Measurements from ENCODE around the gene SOX6. TPM values are rescaled to one million over a fixed set of nuclear protein-coding genes. Genes with fewer than 3 reads are reported as not detected.

Gene SOX6
- total RNA-seq, 4 donors from 2014 or later = 25.3 to 42.3 (median 37.4) TPM

DNA sequence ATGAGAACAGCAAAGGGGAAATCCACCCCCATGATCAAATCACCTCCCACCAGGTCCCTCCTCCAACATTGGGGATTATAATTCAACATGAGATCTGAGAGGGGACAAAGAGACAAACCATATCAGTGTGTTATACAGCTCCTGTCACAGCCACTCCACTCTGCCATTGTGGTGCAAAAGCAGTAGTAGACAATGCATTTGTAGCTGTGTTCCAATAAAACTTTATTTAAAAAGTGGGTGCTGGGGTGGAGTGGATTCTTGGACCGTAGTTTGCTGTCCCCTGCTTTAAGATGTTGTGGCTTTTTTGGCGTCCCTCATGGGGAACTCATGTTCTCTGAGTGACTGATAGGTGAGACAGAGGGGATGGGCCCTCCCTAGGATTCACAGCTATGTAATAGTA, 399.1 kb downstream of the SOX6 start:
- Histone ChIP-seq H3K36me3 (no peaks in the 10 kb centered on the region), H3K4me3 (no peak overlapping the region), H3K4me1 (no peaks in the 10 kb centered on the region), H3K9me3 (no peaks in the 10 kb centered on the region), H3K27me3 (no peaks in the 10 kb centered on the region), H3K27ac (no peak overlapping the region)
- ATAC-seq (no peak), DNase-seq (no peak)
- in situ Hi-C loops (cut with MboI; ENCODE audit: low sequenced_read_pairs in 4 of 4) (loop anchor here in 1 of 4 donors (25.0 kb wide), 1 partner anchor 655 kb away; no protein-coding TSS in a partner anchor), intact Hi-C loops (cut with DNase I; ENCODE audit: low total_unique reads) (no loop called here)
- TF ChIP-seq POLR2A (IDR thresholded peaks at IDR 0.05) = no peak
- TF ChIP-seq, protein P1, sequence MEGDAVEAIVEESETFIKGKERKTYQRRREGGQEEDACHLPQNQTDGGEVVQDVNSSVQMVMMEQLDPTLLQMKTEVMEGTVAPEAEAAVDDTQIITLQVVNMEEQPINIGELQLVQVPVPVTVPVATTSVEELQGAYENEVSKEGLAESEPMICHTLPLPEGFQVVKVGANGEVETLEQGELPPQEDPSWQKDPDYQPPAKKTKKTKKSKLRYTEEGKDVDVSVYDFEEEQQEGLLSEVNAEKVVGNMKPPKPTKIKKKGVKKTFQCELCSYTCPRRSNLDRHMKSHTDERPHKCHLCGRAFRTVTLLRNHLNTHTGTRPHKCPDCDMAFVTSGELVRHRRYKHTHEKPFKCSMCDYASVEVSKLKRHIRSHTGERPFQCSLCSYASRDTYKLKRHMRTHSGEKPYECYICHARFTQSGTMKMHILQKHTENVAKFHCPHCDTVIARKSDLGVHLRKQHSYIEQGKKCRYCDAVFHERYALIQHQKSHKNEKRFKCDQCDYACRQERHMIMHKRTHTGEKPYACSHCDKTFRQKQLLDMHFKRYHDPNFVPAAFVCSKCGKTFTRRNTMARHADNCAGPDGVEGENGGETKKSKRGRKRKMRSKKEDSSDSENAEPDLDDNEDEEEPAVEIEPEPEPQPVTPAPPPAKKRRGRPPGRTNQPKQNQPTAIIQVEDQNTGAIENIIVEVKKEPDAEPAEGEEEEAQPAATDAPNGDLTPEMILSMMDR (IDR thresholded peaks at IDR 0.05 in 4 of 5, conservative IDR thresholded peaks at IDR 0.05 in 1 of 5) = no peak

DNA sequence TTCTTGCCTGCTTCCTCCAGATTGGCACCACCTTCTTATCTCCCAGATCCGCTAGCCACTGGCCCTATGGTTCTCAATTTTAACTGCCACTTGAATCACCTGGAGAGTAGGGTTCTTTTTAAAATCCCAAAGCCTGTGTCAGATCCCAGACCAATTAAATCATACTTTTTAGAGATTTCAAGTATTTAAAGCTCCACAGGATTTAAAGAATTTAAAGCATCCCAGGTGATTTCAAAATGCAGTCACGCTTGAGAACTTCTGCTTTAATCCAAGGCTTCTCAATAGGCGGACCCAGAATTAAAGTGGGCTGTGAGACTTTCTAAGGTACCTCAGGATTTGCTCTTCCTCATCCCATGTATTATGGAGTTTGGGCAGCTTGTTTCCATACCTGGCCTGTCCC, 400.0 kb downstream of the SOX6 start:
- no peak overlapping the region for H3K4me3 ChIP-seq
- no peak for DNase-seq
- intact Hi-C loops (cut with DNase I; ENCODE audit: low total_unique reads) (no loop called here), in situ Hi-C loops (cut with MboI; ENCODE audit: low sequenced_read_pairs in 4 of 4) (loop anchor here in 1 of 4 donors (25.0 kb wide), 1 partner anchor 656 kb away; no protein-coding TSS in a partner anchor)
- no peaks in the 10 kb centered on the region for H3K27me3 ChIP-seq
- H3K27ac ChIP-seq = no peak overlapping the region
- no peaks in the 10 kb centered on the region for H3K4me1 ChIP-seq
- TF ChIP-seq, protein P1 (IDR thresholded peaks at IDR 0.05 in 4 of 5, conservative IDR thresholded peaks at IDR 0.05 in 1 of 5) = no peak
- TF ChIP-seq POLR2A (IDR thresholded peaks at IDR 0.05) = no peak
- H3K9me3 ChIP-seq = no peaks in the 10 kb centered on the region
- no peak for ATAC-seq
- H3K36me3 ChIP-seq = no peaks in the 10 kb centered on the region

DNA sequence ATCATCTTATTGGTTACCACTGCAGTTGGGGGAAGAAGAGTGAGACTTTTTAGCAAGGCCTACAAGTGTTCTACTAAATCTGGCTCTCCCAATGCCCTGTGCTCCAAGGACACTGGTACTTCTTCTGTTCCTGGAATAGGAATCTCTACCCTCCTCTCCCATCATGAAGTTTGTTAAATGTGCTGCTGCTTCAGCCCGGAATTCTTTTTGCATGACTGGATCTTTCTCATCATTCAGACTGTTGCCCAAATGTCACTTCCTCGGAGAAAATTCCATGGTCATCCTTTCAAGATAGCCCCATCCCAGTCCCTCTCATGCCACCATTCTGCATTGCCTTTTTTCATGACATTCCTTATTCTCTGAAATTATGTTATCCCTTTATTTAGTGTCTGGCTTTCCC, 400.8 kb downstream of the SOX6 start:
- H3K4me1 ChIP-seq = no peaks in the 10 kb centered on the region
- H3K9me3 ChIP-seq = no peaks in the 10 kb centered on the region
- DNase-seq (no peak), ATAC-seq (no peak)
- TF ChIP-seq POLR2A (IDR thresholded peaks at IDR 0.05) = no peak
- TF ChIP-seq, protein P1 (IDR thresholded peaks at IDR 0.05 in 4 of 5, conservative IDR thresholded peaks at IDR 0.05 in 1 of 5) = no peak
- H3K4me3 ChIP-seq = no peak overlapping the region
- H3K27me3 ChIP-seq = no peaks in the 10 kb centered on the region
- in situ Hi-C loops (cut with MboI; ENCODE audit: low sequenced_read_pairs in 4 of 4) (loop anchor here in 1 of 4 donors (25.0 kb wide), 1 partner anchor 657 kb away; no protein-coding TSS in a partner anchor), intact Hi-C loops (cut with DNase I; ENCODE audit: low total_unique reads) (no loop called here)
- no peak overlapping the region for H3K27ac ChIP-seq
- H3K36me3 ChIP-seq = no peaks in the 10 kb centered on the region

DNA sequence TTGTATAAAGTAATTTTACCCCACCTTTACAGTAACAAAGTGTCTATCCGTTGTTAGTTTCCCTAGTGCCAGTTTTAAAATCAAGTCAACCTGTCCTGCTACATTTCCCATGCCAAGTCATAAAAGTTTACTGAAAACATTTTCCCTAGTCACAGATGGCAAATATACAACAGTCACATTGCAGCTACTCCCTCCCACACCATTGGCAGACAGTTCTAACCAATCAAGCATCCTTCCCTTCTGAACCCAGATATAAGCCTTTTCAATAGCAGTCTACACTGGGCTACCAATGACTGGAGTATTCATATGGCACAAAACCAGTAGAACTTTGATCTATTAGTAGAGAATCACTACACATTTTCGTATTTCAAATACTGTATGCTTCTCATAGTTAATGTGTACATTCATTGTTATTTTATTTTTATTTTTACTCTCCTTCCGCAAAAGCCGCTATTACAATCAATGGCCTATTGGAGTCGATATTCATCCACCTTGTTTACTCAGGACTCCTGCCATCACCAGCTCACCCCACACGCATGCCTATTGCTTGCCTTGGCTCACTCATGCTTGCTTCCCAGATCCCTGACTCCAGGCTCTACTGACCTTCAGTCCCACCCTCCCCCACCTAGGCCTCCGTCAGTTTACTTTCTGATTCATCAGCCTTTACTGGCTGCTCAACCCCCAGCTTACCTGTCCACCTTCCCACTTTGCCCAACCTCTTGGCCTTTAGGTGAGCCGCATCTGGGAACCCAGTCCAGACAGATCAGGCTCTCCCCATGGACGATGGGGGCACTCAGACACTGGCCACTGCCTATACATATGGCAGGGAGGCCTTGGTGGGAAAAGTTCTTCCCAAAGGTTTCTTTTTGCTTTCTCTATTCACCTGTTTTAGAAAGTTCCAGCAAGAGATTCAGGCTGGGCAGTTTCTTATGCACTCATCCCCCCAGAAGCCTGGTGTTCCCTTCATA, 408.4 kb downstream of the SOX6 start:
- in situ Hi-C loops (cut with MboI; ENCODE audit: low sequenced_read_pairs in 4 of 4) (loop anchor here in 2 of 4 donors (10.0 to 25.0 kb wide), 2 partner anchors 664 to 667 kb away; no protein-coding TSS in a partner anchor), intact Hi-C loops (cut with DNase I; ENCODE audit: low total_unique reads) (no loop called here)

More for the DNA sequence above, 408.4 kb downstream of the SOX6 start:
- Histone ChIP-seq H3K27me3 (no peaks in the 10 kb centered on the region), H3K4me1 (no peaks in the 10 kb centered on the region), H3K4me3 (no peak overlapping the region), H3K27ac (no peak overlapping the region), H3K36me3 (no peaks in the 10 kb centered on the region), H3K9me3 (no peaks in the 10 kb centered on the region)
- ATAC-seq = no peak
- TF ChIP-seq, protein P1 (IDR thresholded peaks at IDR 0.05 in 4 of 5, conservative IDR thresholded peaks at IDR 0.05 in 1 of 5) = no peak
- no peak for DNase-seq
